Left colon (tissue), 2 donors: Measurements from ENCODE around the gene PPP1R1C. TPM values are rescaled to one million over a fixed set of nuclear protein-coding genes. Genes with fewer than 3 reads are reported as not detected.
"Not testable (repeated sequence)": the region's sequence is repeated elsewhere in the genome, so short reads cannot be mapped to it uniquely, and the experiment has no call there.

Experiments
- ATAC-seq: fragments of 200-7000 bp; cut with Tn5 transposase; one replicate; pipeline ENCODE4 v1.9.1; 2020; ENCODE audit warnings: mild to moderate bottlenecking, moderate library complexity
- DNase-seq, 2 donors: peaks; one replicate each; pipeline ENCODE4 v3.0.0-alpha.2; 2020
- intact Hi-C, 2 donors: fragments of 100-400 bp; cut with DNase I in 1 of 2; cut with micrococcal nuclease in 1 of 2; formaldehyde crosslinking; loops; one replicate each; pipeline versions ENCODE4 v1.11.2 to v1.14.0; 2022; cut with DNase I, micrococcal nuclease
- total RNA-seq, 2 donors: library from RNA; stranded (reverse); fragmentation: NEBNext Ultra II Directional; extraction: Animal tissue kit (Norgen Biotek cat#: 25700); gene quantifications; one replicate each; pipeline ENCODE4 v1.2.1, GENCODE V29; 2021
- donor health status: DM: no; HTN: no; CAD: no.
- donor health status: DM: yes; HTN: yes; CAD: no.

Gene PPP1R1C
- total RNA-seq, 2 donors from 2014 or later: 0.98 to 1.0 TPM

DNA sequence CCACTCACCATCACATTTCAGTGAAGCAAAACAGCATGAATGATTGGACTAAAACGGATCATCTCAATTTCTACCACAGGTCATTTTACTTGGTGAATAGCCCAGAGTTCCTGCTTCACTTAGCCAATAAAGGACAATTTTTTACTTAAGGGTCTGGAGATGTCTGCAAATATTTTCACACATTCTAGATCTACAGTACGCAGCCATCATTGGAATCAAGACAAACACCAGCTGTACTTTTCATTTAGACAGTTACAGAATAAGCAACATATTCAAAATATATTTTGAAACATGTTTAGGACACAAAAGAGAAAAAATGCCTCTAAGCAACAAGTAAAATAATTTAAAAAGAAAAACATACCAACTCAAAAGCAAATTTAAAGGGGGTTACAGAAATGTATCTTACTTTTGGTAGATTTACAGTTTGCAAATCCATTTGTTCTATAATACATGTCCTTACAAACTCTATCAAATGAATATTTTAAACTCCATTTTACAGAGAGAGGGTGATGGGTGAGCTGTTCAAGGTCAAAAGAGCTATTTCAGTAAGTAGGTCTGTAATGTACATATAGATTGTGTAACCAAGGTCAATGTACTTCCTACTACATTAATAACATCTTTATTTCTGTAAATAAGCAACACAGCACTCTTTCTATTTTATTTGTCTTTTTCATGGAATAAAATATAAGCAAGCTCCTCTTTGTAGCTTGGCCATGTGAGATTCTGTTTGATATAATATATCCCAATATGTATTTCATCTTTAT lies 13.4 kb downstream of the PPP1R1C start:
- no peak for ATAC-seq
- no peak for DNase-seq
- intact Hi-C loops: no loop called here

DNA sequence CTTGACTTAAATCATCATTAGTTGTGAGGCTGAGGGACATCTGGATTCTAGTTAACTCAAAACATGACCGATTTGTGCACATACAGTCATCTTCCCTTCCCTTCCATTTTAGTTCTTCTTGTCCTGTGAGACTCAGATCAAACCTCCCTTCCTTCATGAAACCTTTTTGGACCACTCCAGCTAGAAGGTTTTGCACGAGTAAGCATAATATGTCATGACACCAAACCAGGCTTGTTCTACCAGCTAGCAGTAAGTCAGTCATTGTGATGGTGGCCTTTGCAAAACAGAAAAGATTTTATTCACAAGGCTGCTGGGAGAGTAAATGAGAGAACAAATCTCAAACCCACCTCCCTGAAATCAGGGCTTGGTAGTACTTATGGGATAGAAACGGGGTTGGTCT lies 14.3 kb downstream of the PPP1R1C start:
- DNase-seq (no peak), ATAC-seq (no peak)
- intact Hi-C loops: no loop called here

DNA sequence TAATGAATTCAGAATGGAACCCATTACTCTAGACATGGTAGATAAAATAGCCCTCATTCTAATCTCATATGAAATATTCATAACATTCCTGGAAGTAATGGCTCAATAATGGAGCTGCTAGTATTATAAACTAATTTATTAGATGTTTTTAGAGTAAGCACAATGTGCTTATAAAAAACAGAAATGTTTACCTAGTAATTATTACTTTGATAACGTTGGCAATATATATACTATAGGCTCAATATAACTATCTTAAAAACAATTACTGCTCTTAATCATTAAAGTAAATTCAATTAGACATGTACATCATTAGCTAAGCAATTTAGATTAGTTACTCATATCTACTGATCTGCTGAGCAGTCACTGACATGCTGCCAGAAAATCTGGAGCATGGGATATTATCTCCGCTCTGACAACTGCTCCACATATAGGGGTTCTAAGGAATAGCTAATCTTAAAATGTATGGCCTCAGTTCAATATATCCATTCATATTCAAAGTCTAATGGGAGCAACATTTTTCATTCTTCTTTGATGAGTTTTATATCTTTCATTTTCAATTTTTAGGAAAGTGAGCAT lies 19.4 kb downstream of the PPP1R1C start:
- intact Hi-C loops: no loop called here
- DNase-seq: no peak
- ATAC-seq: no peak

DNA sequence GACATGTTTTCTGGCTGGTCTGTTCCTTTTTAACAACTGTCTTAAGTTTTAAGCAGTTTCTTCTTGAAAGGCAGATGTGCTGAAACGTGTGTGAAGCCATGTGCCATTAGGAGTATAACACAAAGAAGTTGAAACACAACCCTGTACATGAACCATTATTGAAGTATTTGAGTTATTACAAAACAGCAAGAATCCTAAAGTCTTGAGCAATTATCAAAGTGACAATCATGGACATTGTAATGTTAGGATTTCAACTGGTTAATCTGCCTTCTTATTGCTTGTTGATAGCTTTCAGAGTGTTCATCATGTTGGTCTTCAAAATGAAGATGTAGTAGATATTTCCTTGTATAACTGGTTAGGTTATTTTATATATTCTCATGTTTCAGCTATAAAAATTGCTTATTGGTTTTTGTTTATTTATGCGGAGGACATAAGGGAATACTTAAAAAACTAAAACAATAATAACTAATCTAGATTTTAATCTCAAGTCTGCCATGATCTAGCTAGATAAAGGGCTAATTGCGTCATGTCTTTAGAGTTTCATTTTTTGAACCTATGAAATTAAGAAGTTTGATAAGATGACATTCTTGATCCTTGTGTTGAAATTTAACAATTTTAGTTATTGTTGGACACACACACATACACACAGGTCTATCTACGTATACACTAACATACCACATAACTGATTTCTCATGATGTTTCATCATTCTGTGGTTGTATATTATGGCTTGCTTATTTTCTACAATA lies 21.1 kb downstream of the PPP1R1C start:
- ATAC-seq: no peak
- intact Hi-C loops: no loop called here
- DNase-seq: no peak

DNA sequence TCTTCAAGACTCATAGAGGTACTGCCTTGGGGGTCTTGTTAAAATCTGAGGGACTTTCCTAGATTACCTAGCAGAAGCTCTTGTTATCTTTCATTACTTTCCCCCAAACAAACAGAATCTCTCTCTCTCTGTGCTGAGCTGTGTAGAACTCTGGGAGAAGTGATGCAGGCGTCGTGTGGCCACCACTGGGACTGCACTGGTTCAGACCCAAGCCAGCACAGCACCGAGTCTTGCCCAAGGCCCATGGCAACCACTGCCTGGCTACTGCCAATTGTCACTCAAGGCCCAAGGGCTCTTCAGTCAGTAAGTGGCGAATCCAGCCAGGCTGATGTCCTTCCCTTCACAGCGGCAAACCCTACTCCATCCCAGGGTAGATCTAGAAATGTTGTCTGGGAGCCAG lies 28.6 kb downstream of the PPP1R1C start:
- intact Hi-C loops: no loop called here
- ATAC-seq: no peak
- no peak for DNase-seq

DNA sequence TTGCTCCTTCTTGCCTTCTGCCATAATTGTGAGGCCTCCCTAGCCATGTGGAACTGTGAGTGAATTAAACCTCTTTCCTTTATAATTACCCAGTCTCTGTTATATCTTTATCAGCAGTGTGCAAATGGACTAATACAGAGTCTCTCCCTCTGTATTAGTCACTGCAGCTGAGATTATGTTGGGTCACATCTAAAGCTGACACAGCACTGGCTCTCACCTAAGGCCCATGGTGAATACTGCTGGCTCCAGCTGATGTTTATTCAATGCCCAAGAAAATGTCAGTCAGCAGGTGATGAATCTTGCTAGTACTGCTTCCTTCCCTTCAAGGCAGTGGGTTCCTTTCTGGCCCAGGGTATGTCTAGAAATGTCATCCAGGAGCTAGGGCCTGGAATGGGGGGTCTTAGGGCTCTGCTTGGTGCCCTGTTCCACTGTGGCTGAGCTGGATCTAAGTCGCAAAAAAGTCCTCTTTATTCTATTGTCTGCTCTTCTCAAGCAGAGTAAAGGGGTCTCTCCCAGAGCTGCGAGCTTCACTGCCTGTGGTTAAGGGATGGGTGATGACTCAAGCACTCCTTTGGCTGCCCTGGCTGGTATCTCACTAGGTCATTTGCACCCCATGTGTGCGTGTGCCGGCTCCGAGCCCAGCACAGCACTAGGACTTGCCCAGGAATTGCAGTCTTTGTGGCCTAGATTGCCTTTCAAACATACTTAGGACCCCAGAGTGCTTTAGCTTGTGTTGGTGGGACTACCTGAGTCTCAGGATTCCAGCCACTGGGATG lies 29.9 kb downstream of the PPP1R1C start:
- DNase-seq (no peak), ATAC-seq (no peak)
- intact Hi-C loops: no loop called here

DNA sequence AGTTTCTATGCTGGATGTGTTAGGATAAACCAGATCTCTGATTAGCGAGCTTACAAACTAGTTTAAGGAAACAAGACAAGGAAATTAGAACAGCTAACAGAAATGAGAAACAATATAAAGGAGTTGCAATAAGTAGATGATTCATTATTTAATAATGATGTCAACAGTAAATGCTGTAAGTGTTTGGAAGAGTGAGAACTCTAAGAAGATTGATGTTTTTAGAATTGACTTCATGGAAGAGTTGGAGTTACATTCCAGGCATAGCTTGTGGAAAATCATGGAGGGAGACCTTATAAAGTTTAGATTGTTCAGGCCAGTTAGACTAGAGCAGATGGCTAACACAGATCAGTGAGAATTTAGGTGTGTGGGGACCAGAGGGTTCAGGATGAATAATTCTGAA lies 32.6 kb downstream of the PPP1R1C start:
- intact Hi-C loops: no loop called here
- DNase-seq (no peak), ATAC-seq (no peak)

DNA sequence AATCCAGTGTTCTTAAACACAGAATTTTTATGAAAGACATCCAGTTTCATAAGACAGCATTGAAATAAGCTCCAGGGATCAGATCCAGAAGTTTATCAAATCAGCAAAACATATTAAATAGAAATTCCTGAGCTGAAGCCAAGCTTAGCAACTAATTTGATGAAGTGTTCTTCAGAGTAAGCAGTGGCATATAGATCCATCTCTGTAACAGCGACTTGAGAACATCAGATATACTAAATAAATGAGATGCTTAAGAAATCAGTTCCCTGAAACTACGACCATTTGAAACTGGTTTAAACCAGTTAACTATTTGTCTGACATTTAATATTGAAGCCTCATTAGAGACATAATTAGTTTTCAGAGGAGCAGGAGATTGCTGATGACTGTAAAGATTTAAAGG lies 34.1 kb downstream of the PPP1R1C start:
- DNase-seq (no peak), ATAC-seq (no peak)
- intact Hi-C loops: no loop called here

DNA sequence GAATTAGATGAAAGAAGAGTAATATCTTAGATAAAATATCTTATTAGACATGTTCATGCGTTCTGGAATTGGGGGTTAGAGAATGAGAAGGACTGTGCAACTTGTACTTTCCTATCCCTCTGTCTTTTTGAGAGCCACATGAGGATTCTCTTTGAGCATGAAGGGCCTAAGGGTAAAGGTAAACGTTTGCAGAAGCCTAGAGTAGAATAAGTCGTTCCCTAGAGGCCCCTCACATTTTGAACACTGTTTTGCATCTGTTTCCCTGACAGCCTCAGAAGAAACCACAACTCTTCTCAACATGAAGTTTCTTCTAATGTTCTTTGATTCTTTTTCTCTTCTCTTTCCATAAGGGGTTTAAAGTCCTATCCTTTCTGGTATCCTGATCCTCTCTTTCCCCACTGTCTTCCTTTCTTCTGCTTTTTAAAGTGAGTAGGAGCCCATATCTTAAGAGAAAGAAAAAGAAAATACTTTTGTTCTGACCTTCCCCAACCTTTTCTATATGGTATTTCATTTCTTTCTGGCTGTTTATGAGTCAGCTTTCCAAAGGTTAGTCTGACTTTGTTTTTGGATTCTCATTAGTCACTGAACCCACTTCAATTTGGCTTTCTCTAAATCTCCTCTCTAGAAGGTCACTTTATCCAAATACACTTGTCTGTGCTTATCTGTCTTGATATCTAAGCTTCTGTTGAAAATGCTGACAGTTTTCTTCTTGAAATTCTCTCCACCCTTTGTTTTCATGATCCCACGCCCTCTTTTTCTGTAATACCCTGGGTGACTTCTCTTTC lies 34.8 kb downstream of the PPP1R1C start:
- intact Hi-C loops: no loop called here
- DNase-seq (no peak), ATAC-seq (no peak)

DNA sequence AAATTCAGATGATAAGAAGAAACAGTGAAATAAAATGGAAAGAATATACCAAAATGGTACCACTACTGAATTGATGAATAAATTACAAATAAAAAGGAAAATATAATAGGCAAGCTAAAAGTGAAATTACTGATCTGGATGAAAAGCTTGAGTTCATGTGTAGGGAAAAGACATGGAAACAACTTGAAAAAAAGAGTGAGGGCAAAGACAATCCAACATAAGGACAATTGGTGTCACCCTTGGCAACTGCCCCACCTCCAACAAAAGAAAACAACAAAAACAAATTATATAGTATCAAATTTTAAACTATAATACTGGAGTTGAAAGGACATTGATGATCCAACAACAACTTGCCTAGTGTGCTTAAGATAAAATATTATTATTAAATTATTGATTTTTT lies 37.6 kb downstream of the PPP1R1C start:
- intact Hi-C loops: no loop called here
- DNase-seq (no peak), ATAC-seq (no peak)

DNA sequence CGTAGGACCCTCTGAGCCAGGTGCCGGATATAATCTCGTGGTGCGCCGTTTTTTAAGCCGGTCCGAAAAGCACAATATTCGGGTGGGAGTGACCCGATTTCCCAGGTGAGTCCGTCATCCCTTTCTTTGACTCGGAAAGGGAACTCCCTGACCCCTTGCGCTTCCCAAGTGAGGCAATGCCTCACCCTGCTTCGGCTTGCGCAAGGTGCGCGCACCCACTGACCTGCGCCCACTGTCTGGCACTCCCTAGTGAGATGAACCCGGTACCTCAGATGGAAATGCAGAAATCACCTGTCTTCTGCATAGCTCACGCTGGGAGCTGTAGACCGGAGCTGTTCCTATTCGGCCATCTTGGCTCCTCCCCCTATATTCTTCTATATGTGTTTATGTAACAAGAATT lies 45.2 kb downstream of the PPP1R1C start:
- intact Hi-C loops, ATAC-seq: not testable (repeated sequence)
- DNase-seq: peak; percentile 27 to 29

DNA sequence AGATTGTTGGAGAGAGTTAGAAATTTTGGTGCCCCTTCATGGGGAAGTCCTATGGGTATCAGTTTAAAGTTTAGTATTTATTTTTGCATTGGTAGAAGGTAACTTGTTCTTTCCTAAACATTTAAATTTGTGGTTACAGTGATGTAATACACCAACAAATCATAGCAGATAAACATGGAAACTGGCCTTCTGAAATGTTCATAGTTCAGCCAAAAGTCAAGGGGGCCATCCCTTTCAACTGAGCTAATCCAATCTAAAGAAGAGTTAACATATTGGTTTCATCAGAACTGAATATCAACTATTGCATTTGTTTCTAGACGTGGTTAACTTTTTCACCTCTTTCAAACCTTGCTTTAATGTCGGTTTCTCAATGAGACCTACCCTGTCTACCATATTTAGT lies 46.3 kb downstream of the PPP1R1C start:
- DNase-seq (no peak), ATAC-seq (no peak)
- intact Hi-C loops: no loop called here

DNA sequence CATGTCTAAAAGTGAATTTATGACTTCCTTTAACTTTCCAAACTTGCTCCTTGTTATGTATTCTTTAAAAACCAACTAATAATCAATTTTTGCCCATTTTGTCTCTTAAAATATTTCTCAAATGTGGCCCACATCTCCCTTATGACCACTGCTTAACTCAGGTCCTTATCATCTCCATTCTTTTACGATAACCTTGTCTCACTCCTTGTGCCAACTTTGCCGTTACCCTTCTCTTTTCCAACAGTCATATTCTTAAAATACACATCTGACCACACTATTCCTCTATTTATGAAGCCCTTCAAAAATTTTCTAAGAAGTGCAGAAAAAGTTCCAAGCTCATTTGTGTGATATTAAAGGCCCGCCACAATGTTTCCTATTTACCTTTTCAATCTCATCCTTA lies 47.8 kb downstream of the PPP1R1C start:
- DNase-seq: no peak
- ATAC-seq: no peak
- intact Hi-C loops: no loop called here

DNA sequence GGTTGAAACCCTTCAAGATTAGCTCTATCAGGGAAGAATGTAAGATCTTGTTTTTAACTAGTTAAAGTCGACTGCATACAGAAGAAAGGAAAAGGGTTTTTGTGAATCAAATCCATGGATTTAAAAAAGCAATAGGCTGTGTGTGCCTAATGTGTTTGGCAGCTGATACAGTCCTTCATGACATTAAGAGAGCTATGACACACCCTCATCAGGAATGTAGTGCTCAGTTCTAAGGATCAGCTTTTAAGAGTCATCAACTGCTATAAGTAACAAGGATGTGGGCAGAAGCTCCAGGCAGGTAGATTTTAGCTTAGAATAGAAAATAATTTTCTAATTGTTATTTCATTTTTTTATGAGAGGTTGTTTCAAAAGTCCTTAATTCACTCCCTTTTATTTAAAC lies 52.9 kb downstream of the PPP1R1C start:
- no peak for DNase-seq
- intact Hi-C loops: no loop called here
- ATAC-seq: peak; percentile 49

DNA sequence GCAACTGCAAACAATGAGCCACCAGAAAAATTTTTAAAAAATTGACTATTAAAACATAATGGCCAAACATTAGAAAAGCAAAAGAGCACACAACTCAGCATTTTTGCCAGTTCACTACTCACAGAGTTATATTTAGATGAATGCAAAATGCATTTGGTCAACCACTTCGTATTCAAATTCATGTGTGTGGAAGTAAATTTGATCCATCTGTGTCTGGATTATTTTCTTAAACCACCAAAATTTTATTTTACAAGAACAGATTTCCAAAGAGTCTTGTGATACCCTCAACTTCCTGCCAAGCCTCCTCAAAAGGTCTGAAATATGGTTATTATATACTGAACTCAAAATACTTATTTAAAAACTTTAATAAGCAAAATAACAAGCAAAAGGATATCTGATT lies 57.4 kb downstream of the PPP1R1C start:
- intact Hi-C loops: no loop called here
- DNase-seq: no peak
- no peak for ATAC-seq

DNA sequence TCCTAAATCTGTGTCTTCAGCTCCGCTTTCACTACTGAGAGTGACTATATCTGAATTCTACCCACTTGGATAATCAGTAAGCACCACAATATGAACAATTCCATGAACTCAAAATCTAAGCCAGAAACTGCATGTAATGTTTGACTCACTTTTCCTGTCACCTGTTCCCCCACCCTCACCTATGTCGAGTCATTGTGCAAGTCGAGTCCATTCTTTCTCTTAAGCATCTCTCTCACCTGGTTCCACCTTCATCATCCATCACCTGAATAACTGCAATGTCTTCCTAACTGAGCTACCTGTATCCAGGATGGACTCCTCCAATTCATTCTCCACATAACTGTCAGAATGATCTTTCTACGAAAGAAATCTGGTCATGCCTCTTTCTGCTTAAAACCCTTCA lies 58.2 kb downstream of the PPP1R1C start:
- no peak for ATAC-seq
- intact Hi-C loops: no loop called here
- no peak for DNase-seq

DNA sequence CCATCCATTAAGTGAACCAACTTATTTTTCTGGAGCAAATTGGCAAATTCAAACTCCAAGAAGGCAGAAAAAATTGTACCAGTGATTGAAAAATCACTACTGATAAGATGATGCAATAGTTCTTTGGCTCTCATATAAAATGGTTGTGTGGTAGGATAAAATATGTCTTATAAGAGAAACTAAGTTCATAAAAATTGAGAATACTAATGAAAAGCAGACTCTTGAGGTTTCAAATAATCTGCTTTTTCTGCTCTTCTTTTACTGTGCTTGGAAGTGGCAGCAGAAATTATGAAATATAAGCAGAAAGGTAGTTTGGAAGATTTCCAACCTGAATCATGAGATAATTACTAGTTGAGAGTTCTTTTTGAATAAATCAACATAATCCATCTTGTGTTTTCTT lies 61.9 kb downstream of the PPP1R1C start:
- no peak for ATAC-seq
- no peak for DNase-seq
- intact Hi-C loops: no loop called here

DNA sequence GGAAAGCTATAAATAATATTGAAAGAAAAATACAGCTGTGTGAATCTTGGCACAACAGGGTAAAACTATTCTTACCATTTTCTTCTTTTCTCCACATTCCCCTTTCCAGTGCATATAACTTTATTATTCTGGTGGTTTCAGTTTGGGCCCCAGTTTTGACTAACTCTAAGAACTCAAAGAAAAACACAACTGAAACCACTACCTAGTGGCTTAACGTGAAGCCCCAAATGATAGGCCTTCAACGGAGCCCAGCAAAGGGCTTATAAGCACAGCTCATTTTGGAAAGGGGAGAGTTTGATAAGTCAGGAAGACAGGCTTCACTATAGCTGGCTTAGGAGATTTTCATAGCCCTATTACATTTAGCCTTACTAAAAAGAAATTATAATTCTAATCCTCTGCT lies 62.4 kb downstream of the PPP1R1C start:
- intact Hi-C loops: no loop called here
- ATAC-seq (no peak), DNase-seq (no peak)

DNA sequence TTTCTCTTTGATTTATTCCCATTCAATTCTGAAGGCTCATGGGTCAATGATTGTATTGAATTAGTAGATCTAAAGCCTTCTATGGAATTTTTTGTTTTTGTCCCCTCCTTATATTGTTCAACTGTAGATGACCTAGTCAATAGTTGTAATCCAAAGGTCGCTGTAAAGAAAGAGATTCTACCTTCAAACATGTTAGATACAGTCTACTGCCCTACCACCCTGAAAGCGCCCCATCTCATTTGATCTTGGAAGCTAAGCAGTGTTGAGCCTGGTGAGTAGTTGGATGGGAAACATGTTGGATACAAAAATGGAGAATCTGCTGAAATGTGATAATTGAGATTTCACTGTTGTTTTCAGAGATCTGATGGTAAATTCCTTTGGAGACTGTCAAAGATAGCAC lies 63.0 kb downstream of the PPP1R1C start:
- ATAC-seq (no peak), DNase-seq (no peak)
- intact Hi-C loops: no loop called here
